ELF-1 (cell line): Measurements from ENCODE around the gene ARHGAP35.
"Not testable (repeated sequence)": the region's sequence is repeated elsewhere in the genome, so short reads cannot be mapped to it uniquely, and the experiment has no call there.

Experiments used
- DNase-seq: peaks from one replicate; pipeline ENCODE4 v3.0.0-alpha.2; 2016; ENCODE audit warnings: low read depth, low spot score

Gene ARHGAP35

DNA sequence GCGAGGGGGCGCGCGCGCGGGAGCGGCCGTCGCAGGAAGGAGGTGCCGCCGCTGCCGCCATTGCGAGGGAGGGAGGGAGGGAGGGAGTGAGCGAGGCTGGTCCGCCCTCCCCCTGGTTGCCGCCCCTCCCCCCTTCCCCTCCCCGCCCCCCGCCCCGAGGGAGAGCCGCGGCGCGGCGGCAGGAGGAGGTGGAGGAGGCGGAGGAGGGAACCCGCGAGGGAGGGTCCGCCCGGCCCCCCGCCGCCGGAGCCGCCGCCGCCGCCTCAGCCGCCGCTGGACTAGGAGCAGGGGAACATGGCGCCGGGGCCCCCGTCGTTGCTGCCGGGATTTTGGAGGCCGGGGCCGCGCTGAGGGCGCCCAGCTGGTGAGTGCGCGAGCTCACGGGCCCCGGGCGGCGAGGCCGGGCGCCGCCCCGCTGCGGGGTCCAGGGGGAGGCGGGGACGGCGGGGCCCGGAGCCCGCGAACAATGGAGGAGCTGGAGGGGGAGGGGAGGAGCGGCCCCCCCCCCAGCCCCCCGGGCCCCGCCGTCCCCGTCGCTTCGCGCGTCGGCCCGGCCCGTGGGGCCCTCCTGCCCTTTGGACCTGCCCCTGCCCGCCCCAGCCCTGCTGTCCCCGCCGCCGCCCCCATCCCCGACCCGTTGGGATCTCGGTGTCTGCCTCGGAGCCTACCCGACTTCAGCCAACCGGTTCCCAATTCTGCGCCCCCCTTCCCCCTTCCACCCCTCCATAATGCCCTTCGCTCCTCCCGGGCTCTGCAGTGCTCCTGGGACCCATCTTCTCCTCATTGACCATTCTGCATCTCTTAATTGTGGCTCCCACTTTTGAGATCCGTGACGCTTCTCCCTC is at the start of gene ARHGAP35:
Gene ARHGAP35 (plus strand): TSS at position 152 of the 845 bp plus-strand sequence. CDS start 57,679 bp downstream, outside the sequence.
- no peak for DNase-seq

DNA sequence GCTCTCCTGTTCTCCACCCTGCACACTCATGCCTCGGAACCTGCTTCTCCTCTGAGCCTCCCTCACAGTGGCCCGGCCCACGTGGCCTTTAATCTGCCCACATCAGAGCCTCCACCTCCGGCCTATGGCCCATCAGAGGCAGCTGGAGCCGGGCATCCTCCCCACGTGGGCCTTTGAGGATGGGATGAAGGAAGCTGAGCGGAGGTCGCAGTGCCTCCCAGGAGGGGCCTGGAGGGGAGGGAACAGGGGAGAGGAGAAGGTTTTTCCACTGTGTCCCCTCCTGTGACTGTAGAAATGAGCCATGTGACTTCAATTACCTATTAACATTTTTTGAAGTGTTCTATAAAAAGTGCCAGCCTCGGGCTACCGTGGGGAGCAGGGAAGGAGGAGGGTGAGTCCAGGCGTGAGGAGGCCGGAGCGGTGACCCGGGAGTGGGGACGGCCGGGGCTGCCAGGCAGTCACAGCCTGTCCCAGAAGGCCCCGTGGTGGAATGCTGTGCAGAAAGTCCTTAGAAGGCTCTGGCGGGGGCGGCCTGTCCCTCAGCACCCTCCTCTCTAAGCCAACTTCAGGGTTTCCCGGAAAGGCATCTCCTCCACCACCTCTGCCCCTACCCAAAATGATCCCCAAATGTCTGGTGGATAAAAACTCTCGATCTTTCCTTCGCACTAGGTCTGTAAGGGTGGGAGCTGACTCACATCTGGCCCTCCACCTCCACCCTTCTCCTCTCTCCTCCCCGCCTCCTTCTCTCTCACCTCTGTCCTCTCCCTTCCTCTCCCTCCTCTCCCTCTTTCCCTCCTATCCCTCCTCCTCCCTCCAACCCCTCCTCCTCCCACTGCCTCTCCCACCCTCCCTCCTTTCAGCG is 47.6 kb upstream of the ARHGAP35 start:
- DNase-seq, result peak; percentile 17

DNA sequence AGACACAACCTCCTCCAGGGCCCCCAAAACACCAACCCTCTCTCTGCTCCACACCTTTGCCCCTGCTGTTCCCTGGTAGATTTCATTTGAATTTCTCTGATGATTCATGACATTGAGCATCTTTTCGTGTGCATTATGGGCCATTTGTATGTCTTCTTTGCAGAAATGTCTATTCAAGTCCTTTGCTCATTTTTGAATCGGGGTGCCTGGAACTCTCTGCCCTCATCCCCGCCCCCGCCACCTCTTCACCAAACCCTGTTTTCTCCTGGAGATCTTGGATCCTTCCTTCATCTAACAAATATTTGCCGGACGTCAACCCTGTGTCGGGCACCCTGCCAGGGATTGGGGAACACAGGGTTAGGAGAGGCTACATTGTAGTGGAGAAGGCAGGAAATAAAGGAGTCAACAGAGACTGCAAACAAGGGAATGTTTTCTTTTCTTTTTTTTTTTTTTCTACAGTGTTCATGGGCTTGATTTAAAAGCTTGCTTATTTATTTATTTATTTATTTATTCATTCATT is 46.9 kb upstream of the ARHGAP35 start:
- no peak for DNase-seq

DNA sequence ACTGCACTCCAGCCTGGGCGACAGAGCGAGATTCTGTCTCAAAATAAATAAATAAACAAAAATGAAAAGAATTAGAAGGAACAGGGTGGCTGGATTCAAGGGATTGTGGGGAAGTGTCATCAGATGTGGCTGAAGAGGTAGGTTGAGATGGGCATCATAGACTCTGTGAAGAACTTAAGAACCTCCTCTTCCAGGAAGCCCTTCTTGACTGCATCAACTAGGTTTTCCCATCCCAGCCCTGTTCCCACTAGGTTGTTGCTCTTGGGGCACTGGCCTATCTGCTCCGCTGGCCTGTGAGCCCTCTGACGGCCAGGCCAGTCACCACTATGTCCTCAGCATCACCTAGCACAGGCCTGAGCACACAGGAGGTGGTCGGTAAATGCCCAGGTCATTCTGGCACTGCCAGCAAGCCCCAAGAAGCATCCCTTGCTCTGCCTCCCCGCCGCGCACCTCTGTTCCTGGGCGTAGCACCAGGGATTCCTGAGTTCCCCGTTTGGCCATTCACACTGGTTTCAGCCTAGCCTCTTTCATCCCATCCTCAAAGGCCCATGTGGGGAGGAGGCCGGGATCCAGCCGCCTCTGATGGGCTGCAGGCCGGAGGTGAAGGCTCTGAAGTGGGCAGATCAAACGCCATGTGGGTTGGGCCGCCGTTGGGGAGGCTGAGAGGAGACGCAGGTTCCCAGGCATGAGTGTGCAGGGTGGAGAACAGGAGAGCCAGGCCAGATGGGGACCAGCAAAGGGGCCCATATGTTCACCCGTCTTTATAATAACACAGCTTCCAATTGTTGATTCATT is 44.8 kb upstream of the ARHGAP35 start:
- no peak for DNase-seq

DNA sequence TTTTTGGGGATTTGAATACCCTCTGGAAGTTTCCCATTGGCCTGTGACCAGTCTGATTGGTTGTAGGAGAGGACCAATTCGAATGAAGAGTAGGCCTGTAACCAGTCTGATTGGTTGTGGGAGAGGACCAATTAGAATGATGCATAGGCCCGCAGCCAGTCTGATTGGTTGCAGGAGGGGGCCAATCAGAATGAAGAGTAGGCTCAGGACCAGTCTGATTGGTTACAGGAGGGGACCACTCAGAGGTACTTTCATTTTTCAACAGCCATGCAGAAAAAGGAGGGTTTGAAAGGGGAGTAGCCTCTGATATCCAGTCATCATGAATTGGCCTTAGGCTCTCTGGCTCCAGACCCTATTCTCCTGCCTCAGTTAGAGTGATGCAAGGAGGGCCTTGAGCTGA is 42.0 kb upstream of the ARHGAP35 start:
- peak; percentile 30 for DNase-seq

DNA sequence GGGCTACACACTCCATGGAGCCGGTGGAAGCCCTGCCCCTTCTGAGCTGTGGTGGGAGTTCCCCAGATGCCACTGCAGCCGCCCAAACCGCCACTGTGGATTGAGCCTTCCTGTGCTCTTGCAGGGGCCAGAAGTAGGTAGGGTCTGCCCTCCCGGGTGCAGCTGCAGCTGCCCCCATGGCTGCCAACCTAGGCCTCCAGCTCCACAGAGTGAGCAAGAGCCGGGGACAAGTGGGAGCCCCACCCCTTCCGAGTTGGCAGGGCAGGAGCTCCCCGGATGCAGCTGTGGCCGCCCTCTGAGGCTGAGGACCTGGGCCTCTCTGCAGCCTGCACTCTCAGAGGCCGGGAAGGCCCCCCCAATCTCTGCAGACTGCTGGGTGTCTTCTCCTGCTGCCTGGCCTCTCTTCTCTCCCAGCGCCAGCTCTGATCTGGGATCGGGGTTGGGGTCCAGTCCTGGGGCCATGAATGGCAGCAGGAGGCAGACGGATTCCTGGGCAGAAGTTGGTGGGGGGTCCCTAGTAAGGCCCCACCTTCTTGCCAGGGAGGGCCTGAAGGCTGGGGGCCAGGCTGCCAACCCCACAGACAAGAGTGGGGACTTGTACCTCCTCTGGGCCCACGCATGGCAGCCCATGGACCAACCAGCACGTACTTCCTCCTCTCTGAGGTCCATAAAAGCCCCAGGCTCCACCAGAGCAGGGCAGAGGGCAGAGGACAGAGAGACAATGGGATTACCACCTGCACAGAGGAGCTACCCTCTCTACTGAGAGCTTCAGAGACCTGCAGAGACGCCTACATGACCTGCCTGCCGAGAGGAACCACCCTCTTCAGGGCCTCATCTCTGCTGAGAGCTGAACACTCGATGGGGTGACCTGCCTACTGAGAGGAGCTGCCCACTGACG is 39.0 kb upstream of the ARHGAP35 start:
- no peak for DNase-seq

DNA sequence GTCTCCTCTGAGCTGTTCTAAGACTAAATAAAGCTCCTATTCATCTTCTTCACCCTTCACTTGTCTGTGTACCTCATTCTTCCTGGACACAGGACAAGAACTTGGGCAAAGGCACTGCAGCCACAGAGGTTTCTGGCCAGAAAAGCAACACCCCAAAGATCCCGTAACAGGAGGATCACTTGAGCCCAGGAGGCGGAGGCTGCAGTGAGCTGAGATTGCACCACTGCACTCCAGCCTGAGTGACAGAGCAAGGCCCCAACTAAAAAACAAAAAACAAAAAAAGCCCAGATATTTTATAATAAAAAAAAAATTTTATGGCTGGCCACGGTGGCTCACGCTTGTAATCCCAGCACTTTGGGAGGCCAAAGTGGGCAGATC is 38.4 kb upstream of the ARHGAP35 start:
- DNase-seq, result not testable (repeated sequence)

DNA sequence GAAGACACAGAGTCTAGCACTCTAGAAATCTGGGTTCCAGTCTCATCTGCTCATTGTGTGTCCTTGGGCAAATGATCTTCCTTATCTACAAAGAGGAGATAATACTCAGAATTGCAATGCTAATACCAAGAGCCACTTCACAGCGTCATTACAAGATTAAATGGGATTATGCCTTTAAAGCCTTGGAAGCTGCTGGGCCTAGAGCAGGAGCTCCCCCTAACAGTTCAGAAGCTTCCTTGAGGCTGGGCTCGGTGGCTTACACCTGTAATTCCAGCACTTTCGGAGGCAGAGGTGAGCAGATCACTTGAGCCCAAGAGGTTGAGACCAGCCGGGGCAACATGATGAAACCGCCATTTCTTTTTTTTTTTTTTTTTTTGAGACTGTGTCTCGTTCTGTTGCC is 37.7 kb upstream of the ARHGAP35 start:
- no peak for DNase-seq

DNA sequence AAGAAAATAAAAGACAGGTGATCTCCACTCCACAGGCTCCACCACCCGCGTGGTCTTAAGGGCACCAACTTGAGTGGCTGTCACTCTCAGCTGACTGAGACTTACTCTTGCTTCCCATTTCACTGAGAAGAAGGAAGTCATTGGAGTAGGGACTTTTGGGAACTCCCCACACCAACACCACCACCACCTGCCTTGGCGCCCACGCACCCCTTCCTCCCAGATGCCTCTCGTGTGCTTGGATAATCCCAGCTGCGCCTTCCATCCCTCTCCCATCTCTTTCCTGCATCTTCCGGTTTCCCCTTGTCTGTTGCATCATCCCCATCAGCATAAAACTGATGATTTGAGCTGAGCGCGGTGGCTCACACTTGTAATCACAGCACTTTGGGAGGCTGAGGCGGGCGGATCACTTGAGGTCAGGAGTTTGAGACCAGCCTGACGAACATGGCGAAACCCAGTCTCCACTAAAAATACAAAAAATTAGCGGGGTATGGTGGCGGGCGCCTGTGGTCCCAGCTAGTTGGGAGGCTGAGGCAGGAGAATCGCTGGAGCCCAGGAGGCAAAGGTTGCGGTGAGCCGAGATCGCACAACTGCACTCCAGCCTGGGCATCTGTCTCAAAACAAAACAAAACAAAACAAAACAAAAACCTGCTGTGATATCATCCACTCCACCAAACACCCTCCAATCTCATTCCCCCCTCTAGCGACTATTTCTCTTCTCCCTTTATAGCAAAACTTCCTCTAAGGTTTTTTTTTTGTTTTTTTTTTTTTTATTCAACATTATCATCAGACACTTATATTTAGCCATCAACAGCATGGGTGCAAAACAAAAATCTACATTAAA is 35.7 kb upstream of the ARHGAP35 start:
- DNase-seq, result no peak

DNA sequence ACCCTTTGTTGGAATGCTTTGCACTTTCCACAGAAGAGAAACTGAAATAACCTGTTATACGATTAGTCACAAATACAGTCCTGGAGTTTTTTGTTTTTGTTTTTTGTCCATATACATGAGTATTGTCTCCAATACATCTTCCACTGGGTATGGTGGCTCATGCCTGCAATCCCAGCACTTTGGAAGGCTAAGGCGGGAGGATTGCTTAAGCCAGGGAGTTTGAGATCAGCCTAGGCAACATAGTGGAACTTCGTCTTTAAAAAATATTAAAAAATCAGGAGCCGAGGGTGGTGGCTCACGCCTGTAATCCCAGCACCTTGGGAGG is 35.1 kb upstream of the ARHGAP35 start:
- no peak for DNase-seq

DNA sequence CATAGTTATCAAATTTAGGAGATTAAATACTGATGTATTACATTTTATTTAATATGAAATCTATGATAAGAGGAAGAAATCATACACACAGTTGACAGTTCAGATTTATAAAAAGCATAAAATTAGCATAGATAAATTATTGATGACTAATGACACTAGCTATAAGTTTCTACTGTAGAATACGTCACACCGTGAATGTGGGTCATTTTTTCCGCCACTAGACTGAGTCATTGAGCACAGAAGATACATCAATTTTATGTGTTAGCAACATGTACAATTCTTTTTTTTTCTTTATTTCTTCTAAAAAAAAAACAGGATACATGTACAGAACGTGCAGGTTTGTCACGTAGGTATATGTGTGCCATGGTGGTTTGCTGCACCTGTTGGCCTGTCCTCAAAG is 32.3 kb upstream of the ARHGAP35 start:
- DNase-seq, result no peak

DNA sequence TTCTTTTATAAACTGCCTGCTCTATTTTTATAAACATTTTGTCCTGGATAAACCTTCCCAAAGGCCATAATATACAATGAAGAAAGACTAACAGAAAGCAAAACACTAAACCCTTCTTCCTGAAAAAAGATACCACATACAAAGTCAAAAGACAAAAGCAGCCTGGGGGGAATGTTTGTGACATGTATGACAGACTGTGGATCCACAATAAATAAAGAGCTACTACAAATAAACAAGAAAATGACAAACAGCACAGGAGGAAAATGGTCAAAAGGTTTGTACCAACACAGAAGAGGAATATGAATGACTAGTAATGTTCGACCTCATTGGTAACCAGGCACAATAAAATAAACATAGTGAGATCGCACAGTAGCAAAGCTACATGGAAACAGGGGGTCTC is 29.9 kb upstream of the ARHGAP35 start:
- DNase-seq, result no peak

DNA sequence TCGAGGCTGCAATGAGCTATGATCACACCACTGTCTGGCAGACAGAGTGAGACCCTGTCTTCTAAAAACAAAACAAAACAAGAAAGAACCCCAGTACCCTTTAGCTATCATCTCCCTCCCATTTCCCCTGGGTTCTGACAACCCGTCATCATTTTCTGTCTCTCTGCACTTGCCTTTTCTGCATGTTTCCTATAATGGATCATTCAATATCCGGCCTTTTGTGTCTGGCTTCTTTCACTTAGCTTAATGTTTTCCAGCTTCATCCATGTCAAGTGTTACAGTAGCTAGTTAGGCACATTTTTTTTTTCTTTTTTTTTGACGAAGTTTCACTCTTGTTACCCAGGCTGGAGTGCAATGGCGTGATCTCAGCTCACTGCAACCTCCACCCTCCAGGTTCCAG is 26.7 kb upstream of the ARHGAP35 start:
- no peak for DNase-seq

DNA sequence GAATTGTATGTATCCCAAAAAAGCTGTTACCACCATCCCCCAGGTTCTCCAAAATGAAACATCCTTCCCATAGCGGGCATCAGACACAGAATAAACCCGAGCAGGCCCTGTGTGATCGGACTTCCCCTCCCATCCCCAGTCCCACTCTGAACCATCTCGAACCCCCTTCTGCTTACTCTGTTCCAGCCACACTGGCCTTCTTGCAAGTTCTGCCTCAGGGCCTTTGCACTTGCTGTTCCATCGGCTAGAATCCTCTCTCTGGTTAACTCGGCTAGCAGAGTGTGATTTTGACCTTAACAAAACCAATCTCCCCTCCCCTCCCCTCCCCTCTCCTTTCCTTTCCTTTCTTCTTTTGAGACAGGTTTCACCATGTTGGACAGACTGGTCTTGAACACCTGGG is 25.8 kb upstream of the ARHGAP35 start:
- no peak for DNase-seq

DNA sequence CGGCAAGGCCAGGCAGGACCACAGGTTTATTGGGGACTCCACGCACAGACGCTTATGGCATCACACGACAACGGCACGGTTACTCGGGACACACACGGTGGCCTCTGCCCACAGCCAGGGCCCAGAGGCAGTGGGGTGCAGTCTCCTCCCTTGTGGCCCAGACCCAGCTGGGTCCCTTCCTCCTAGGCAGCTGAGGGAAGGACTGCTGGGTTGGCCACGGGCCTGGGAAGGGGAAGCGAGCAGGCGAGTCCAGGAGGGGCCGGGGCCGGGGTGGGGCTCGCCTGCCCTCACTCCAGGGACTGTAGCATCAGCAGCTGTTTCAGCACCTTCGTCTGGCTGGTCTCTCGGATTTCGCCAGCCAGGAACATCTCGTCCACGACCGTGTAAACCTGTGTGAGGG is 22.6 kb upstream of the ARHGAP35 start:
- no peak for DNase-seq

DNA sequence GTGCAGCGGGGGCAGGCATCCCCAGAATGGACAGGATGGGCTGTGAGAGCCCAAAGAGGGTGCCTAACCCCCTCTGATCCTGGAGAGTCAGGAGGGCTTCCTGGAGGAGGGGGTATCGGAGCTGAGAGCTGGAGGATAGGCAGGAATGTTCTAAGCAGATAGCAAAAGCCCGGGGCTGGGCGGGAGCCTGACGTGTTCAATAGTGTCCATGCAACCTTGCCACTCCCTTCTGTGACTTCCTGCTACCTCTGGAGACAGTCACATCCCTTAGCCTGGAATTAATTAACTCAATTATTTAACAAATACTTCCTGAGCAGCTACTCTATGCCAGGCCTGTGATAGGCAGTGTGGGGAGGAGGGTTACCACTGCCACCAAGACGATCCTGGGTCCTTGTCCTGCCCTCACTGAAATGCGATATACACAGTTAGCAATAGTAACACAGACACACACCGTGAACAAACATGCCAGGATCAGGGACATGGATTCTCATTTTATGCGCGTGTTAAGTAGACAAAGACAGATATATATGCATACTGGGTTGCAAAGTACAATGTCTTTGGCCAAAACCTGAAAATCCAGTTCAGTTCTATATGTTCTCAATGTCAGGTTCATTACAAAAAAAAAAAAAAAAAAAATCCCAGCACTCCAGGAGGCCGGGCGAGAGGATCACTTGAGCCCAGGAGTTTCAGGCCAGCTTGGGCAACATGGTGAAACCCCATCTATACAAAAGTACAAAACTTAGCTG is 20.9 kb upstream of the ARHGAP35 start:
- DNase-seq, result no peak

DNA sequence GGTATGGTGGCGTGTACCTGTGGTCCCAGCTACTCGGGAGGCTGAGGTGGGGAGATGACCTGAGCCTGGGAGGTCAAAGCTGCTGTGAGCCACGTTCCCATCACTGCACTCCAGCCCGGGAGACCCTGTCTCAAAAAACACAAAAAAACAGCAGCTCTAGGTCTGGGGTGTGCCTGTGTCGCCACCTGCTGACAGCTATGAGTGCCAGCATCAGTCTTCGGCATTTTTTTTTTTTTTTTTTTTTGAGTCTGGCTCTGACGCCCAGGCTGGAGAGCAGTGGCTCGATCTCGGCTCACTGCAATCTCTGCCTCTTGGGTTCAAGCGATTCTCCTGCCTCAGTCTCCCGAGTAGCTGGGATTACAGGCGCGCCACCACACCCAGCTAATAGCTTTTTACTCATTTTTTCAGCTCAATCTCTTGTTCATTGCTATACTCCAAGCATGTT is 20.3 kb upstream of the ARHGAP35 start:
- DNase-seq, result peak; percentile 95

DNA sequence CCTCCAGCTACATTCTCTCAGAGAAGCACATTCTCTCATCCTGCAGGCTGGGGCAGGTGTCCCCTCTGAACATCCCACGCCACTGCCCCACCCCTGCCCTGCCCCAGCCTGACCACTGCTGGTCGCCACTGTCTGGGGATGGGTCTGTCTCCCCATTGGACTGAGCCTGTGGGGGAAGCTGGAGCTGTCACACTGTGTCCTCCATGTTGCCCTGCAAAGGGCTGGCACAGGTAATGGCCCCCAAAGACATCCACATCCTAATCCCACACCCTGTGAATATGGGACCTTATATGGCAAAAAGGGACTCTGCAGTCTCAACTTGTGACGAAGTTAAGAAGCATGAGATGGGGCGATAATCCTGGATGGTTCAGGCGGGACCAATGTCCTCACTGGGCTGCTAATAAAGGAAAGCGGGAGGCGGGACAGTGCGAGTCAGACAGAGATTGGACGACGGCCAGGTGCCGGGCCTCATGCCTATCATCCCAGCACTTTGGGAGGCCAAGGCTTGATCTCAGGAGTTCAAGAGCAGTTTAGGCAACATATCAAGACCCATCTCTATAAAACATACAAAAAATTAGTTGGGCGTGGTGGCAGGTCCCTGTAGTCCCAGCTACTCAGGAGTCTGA is 19.2 kb upstream of the ARHGAP35 start:
- DNase-seq, result no peak

DNA sequence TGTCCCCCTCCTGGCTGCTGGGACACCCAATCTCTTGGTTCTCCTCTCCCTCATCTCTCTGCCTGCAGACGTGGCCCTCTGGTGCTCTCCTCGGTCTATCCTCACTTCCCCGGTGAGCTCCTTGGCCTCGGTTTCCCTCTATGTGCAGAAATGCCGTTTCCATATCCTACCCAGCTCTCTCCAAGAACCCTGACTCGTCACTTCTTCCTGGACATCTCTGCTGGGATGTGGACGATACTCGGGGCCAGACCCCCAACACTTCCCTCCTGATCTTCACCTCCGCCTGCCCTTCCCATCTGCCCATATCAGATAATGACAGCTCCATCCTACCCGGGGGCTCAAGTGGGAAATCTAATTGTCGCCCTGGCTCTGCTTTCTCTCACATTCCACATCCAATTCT is 18.0 kb upstream of the ARHGAP35 start:
- DNase-seq, result no peak
